HFF-Myc (cell line): ENCODE data around the gene MED29.

Experiments used
- DNase-seq: peaks from one replicate; pipeline ENCODE4 v3.0.0-alpha.2; 2011; ENCODE audit warnings: low read depth; ENCODE audit errors: extremely low read depth
- H3K4me3 ChIP-seq: replicated peaks from 2 replicates; pipeline ENCODE4 v1.5.1; 2011; ENCODE audit warnings: low read depth, mild to moderate bottlenecking, control low read depth, low read length
- CTCF ChIP-seq: IDR thresholded peaks from 2 replicates; pipeline ENCODE4 v1.5.1; 2012; ENCODE audit warnings: mild to moderate bottlenecking, low read depth, low read length, control low read depth; ENCODE audit errors: missing control alignments

The MED29 gene

GRCh38 chr19:39411081-39411831 lies 20.1 kb downstream of the MED29 start:
- DNase-seq = no peak
- TF ChIP-seq CTCF = no peak

GRCh38 chr19:39411832-39412099 lies 20.6 kb downstream of the MED29 start:
- H3K4me3 ChIP-seq = peak overlapping the region; percentile 87; the same call in 1 of the 2 replicates
- DNase-seq = peak; percentile 91
- peak; percentile 90 for TF ChIP-seq CTCF

More at GRCh38 chr19:39411081-39411831, 20.1 kb downstream of the MED29 start:
- no peak overlapping the region for H3K4me3 ChIP-seq

GRCh38 chr19:39412100-39412866 lies 21.1 kb downstream of the MED29 start, which contains the start of gene PLEKHG2:
TSS of gene PLEKHG2 (plus strand) at chr19:39412669. CDS start at chr19:39414087, 1,418 bp downstream.
- peak; percentile 79 for TF ChIP-seq CTCF
- peak within 1 kb of the TSS; percentile 87 for H3K4me3 ChIP-seq
- DNase-seq = peak; percentile 98

- TF ChIP-seq CTCF = no peak
- peak overlapping the region; percentile 87 for H3K4me3 ChIP-seq
- no peak for DNase-seq
Observed at GRCh38 chr19:39412867-39413271, 21.7 kb downstream of the MED29 start.

- H3K4me3 ChIP-seq = peak overlapping the region; percentile 87
- TF ChIP-seq CTCF = no peak
- DNase-seq = no peak
Observed at GRCh38 chr19:39413272-39413910, 22.2 kb downstream of the MED29 start.

GRCh38 chr19:39413911-39414608 lies 22.9 kb downstream of the MED29 start:
- no peak for DNase-seq
- H3K4me3 ChIP-seq = peak overlapping the region; percentile 87
- peak; percentile 15 for TF ChIP-seq CTCF
